ENCODE results near the gene PIGK. TPM values are rescaled to one million over a fixed set of nuclear protein-coding genes. Genes with fewer than 3 reads are reported as not detected.
"Not testable (repeated sequence)": the region's sequence is repeated elsewhere in the genome, so short reads cannot be mapped to it uniquely, and the experiment has no call there.

PIGK gene
- total and polyA plus RNA-seq, 2 experiments from 2014 or later, result 60.0 to 79.2 TPM

GRCh38 chr1:77170687-77171086, 48.5 kb downstream of the PIGK start:
- Histone ChIP-seq H3K9me3 (ENCODE audit: low read depth) (peaks cover 6% of the 10 kb centered on the region), H3K4me3 (peak overlapping the region; percentile 57), H4K20me1 (ENCODE audit: insufficient read depth) (no peaks in the 10 kb centered on the region), H3K9ac (peak overlapping the region; percentile 65), H3F3A (ENCODE audit: insufficient read depth) (peaks cover 10% of the 10 kb centered on the region; the same call in 1 of the 2 replicates), H3K27ac (peak overlapping the region; percentile 78), H3K79me2 (ENCODE audit: insufficient read depth) (no peaks in the 10 kb centered on the region), H3K4me2 (ENCODE audit: unreplicated experiment) (peak overlapping the region; percentile 69), H3K9me2 (ENCODE audit: insufficient read depth) (no peaks in the 10 kb centered on the region), H2AFZ (peak overlapping the region; percentile 54), H3K4me1 (ENCODE audit: insufficient read depth) (peaks cover 19% of the 10 kb centered on the region), H3K36me3 (ENCODE audit: low read depth) (no peaks in the 10 kb centered on the region), H3K27me3 (replicated peaks; ENCODE audit: insufficient read depth) (no peaks in the 10 kb centered on the region)
- 7% methylated on average over 2 of the region's 2 CpGs for WGBS, 2 experiments (ENCODE audit: low coverage in 1 of 2, low lambda C conversion rate in 2 of 2, missing lambda C conversion rate in 2 of 2)
- DNase-seq, result peak; percentile 67
- TF ChIP-seq EZH2phosphoT487 (IDR thresholded peaks at IDR 0.05; ENCODE audit: insufficient read depth, low read depth), result no peak
- no peak for TF ChIP-seq EZH2 (IDR thresholded peaks at IDR 0.05; ENCODE audit: insufficient read depth, poor library complexity, severe bottlenecking)
- in situ Hi-C loops (cut with MboI), result no loop called here

- no peak for TF ChIP-seq EZH2 (IDR thresholded peaks at IDR 0.05; ENCODE audit: insufficient read depth, poor library complexity, severe bottlenecking)
- no peak for TF ChIP-seq EZH2phosphoT487 (IDR thresholded peaks at IDR 0.05; ENCODE audit: insufficient read depth, low read depth)
- H4K20me1 ChIP-seq (ENCODE audit: insufficient read depth), result no peaks in the 10 kb centered on the region
- H3K4me1 ChIP-seq (ENCODE audit: insufficient read depth), result peaks cover 19% of the 10 kb centered on the region
- WGBS, 2 experiments (ENCODE audit: low coverage in 1 of 2, low lambda C conversion rate in 2 of 2, missing lambda C conversion rate in 2 of 2), result 98 to 100% methylated on average over 1 of the region's 1 CpG
- no peaks in the 10 kb centered on the region for H3K27me3 ChIP-seq (replicated peaks; ENCODE audit: insufficient read depth)
- in situ Hi-C loops (cut with MboI), result no loop called here
- no peaks in the 10 kb centered on the region for H3K36me3 ChIP-seq (ENCODE audit: low read depth)
- H3K9ac ChIP-seq, result no peak overlapping the region
- no peak for DNase-seq
- no peak overlapping the region for H3K4me3 ChIP-seq
- H3K9me3 ChIP-seq (ENCODE audit: low read depth), result no peaks in the 10 kb centered on the region
- H3K27ac ChIP-seq, result no peak overlapping the region
- no peak overlapping the region for H3K4me2 ChIP-seq (ENCODE audit: unreplicated experiment)
- no peaks in the 10 kb centered on the region for H3K79me2 ChIP-seq (ENCODE audit: insufficient read depth)
- H2AFZ ChIP-seq, result no peak overlapping the region
- no peaks in the 10 kb centered on the region for H3K9me2 ChIP-seq (ENCODE audit: insufficient read depth)
- peaks cover 10% of the 10 kb centered on the region; the same call in 1 of the 2 replicates for H3F3A ChIP-seq (ENCODE audit: insufficient read depth)
Observed at GRCh38 chr1:77168358-77168757, 50.9 kb downstream of the PIGK start.

GRCh38 chr1:77164434-77164944, 54.7 kb downstream of the PIGK start:
- WGBS, 2 experiments (ENCODE audit: low coverage in 1 of 2, low lambda C conversion rate in 2 of 2, missing lambda C conversion rate in 2 of 2), result 94 to 96% methylated on average over 5 of the region's 5 CpGs
- TF ChIP-seq EZH2 (IDR thresholded peaks at IDR 0.05; ENCODE audit: insufficient read depth, poor library complexity, severe bottlenecking), result no peak
- no peak for TF ChIP-seq EZH2phosphoT487 (IDR thresholded peaks at IDR 0.05; ENCODE audit: insufficient read depth, low read depth)
- H3K9me3 ChIP-seq (ENCODE audit: low read depth), result no peaks in the 10 kb centered on the region
- H3K27me3 ChIP-seq (replicated peaks; ENCODE audit: insufficient read depth), result no peaks in the 10 kb centered on the region
- no peaks in the 10 kb centered on the region for H3F3A ChIP-seq (ENCODE audit: insufficient read depth)
- H3K9ac ChIP-seq, result no peak overlapping the region
- H3K4me2 ChIP-seq (ENCODE audit: unreplicated experiment), result no peak overlapping the region
- H2AFZ ChIP-seq, result no peak overlapping the region
- H3K9me2 ChIP-seq (ENCODE audit: insufficient read depth), result no peaks in the 10 kb centered on the region
- no peaks in the 10 kb centered on the region for H3K79me2 ChIP-seq (ENCODE audit: insufficient read depth)
- peaks cover 10% of the 10 kb centered on the region for H3K4me1 ChIP-seq (ENCODE audit: insufficient read depth)
- no peak for DNase-seq
- no peaks in the 10 kb centered on the region for H4K20me1 ChIP-seq (ENCODE audit: insufficient read depth)
- H3K27ac ChIP-seq, result no peak overlapping the region
- in situ Hi-C loops (cut with MboI), result no loop called here
- no peak overlapping the region for H3K4me3 ChIP-seq
- no peaks in the 10 kb centered on the region for H3K36me3 ChIP-seq (ENCODE audit: low read depth)

- H3K9ac ChIP-seq; DNase-seq; H3K4me2 ChIP-seq (ENCODE audit: unreplicated experiment); H3F3A ChIP-seq (ENCODE audit: insufficient read depth); H3K27ac ChIP-seq; H3K36me3 ChIP-seq (ENCODE audit: low read depth); H3K4me1 ChIP-seq (ENCODE audit: insufficient read depth); H3K9me3 ChIP-seq (ENCODE audit: low read depth); H4K20me1 ChIP-seq (ENCODE audit: insufficient read depth); H2AFZ ChIP-seq; H3K27me3 ChIP-seq (replicated peaks; ENCODE audit: insufficient read depth); H3K4me3 ChIP-seq; H3K79me2 ChIP-seq (ENCODE audit: insufficient read depth); H3K9me2 ChIP-seq (ENCODE audit: insufficient read depth): not testable (repeated sequence)
- in situ Hi-C loops (cut with MboI), result loop anchor here (10.0 kb wide), 2 partner anchors 375 to 525 kb away; partner anchors contain the start of gene ZZZ3
- 95% methylated on average over 3 of the region's 3 CpGs for WGBS, 2 experiments (ENCODE audit: low coverage in 1 of 2, low lambda C conversion rate in 2 of 2, missing lambda C conversion rate in 2 of 2)
Observed at GRCh38 chr1:77159706-77160105, 59.5 kb downstream of the PIGK start.

- no peaks in the 10 kb centered on the region for H3K9me3 ChIP-seq (ENCODE audit: low read depth)
- H3K27ac ChIP-seq, result no peak overlapping the region
- DNase-seq, result no peak
- H3K4me1 ChIP-seq (ENCODE audit: insufficient read depth), result no peaks in the 10 kb centered on the region
- H3K9me2 ChIP-seq (ENCODE audit: insufficient read depth), result no peaks in the 10 kb centered on the region
- no peak overlapping the region for H2AFZ ChIP-seq
- no peak overlapping the region for H3K4me3 ChIP-seq
- H3K27me3 ChIP-seq (replicated peaks; ENCODE audit: insufficient read depth), result no peaks in the 10 kb centered on the region
- no peak overlapping the region for H3K4me2 ChIP-seq (ENCODE audit: unreplicated experiment)
- H3K9ac ChIP-seq, result no peak overlapping the region
- H3K36me3 ChIP-seq (ENCODE audit: low read depth), result no peaks in the 10 kb centered on the region
- no peaks in the 10 kb centered on the region for H3K79me2 ChIP-seq (ENCODE audit: insufficient read depth)
- in situ Hi-C loops (cut with MboI), result loop anchor here (10.0 kb wide), 2 partner anchors 379 to 529 kb away; partner anchors contain the start of gene ZZZ3
- H4K20me1 ChIP-seq (ENCODE audit: insufficient read depth), result no peaks in the 10 kb centered on the region
- no peaks in the 10 kb centered on the region for H3F3A ChIP-seq (ENCODE audit: insufficient read depth)
- no peak for TF ChIP-seq EZH2phosphoT487 (IDR thresholded peaks at IDR 0.05; ENCODE audit: insufficient read depth, low read depth)
- TF ChIP-seq EZH2 (IDR thresholded peaks at IDR 0.05; ENCODE audit: insufficient read depth, poor library complexity, severe bottlenecking), result no peak
Observed at GRCh38 chr1:77156214-77156613, 63.0 kb downstream of the PIGK start.

All from GM23248 (cell line).